ENCODE results near the gene EXPH5.

EXPH5 gene

DNA sequence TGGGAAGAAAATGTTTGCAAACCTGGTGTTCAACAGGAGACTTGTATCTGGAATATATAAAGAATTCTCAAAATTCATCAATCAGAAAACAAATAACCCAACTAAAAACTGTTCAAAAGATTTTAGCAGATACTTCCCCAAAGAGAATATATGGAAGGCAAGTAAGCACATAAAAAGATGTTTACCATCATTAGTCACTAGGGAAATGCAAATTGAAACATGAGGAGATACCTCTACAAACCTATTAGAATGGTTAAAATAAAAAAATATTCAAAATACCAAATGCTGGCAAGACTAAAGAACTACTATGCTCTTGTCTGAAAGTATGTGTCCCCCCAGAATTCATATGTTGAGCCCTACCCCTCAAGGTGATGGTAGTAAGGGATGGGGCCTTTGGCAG, 8.6 kb downstream of the EXPH5 start:
- Histone ChIP-seq H3K4me1 (ENCODE audit: insufficient read depth, low read length, poor library complexity, severe bottlenecking) (peaks cover 11% of the 10 kb centered on the region), H3F3A (ENCODE audit: low read depth) (no peaks in the 10 kb centered on the region), H3K9me2 (replicated peaks; ENCODE audit: low read depth, low read length) (no peaks in the 10 kb centered on the region), H3K4me2 (ENCODE audit: low read depth, low read length, poor library complexity, severe bottlenecking) (no peak overlapping the region), H3K9me3 (ENCODE audit: insufficient read depth, low read depth, low read length) (no peaks in the 10 kb centered on the region), H3K4me3 (ENCODE audit: low read length, poor library complexity, severe bottlenecking) (no peak overlapping the region), H4K20me1 (ENCODE audit: insufficient read depth, low read length, poor library complexity, severe bottlenecking) (no peaks in the 10 kb centered on the region), H2AFZ (ENCODE audit: low read length) (no peak overlapping the region), H3K27me3 (ENCODE audit: insufficient read depth, low read length, poor library complexity, severe bottlenecking) (no peaks in the 10 kb centered on the region), H3K79me2 (ENCODE audit: insufficient read depth, low read length) (no peaks in the 10 kb centered on the region), H3K9ac (ENCODE audit: low read depth, low read length, poor library complexity, severe bottlenecking) (no peak overlapping the region), H3K36me3 (ENCODE audit: insufficient read depth, low read length) (no peaks in the 10 kb centered on the region)
- TF ChIP-seq, protein P1, sequence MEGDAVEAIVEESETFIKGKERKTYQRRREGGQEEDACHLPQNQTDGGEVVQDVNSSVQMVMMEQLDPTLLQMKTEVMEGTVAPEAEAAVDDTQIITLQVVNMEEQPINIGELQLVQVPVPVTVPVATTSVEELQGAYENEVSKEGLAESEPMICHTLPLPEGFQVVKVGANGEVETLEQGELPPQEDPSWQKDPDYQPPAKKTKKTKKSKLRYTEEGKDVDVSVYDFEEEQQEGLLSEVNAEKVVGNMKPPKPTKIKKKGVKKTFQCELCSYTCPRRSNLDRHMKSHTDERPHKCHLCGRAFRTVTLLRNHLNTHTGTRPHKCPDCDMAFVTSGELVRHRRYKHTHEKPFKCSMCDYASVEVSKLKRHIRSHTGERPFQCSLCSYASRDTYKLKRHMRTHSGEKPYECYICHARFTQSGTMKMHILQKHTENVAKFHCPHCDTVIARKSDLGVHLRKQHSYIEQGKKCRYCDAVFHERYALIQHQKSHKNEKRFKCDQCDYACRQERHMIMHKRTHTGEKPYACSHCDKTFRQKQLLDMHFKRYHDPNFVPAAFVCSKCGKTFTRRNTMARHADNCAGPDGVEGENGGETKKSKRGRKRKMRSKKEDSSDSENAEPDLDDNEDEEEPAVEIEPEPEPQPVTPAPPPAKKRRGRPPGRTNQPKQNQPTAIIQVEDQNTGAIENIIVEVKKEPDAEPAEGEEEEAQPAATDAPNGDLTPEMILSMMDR (conservative IDR thresholded peaks at IDR 0.05; ENCODE audit: low read length) = no peak
- TF ChIP-seq EZH2phosphoT487 (IDR thresholded peaks at IDR 0.05; ENCODE audit: borderline replicate concordance) = no peak

DNA sequence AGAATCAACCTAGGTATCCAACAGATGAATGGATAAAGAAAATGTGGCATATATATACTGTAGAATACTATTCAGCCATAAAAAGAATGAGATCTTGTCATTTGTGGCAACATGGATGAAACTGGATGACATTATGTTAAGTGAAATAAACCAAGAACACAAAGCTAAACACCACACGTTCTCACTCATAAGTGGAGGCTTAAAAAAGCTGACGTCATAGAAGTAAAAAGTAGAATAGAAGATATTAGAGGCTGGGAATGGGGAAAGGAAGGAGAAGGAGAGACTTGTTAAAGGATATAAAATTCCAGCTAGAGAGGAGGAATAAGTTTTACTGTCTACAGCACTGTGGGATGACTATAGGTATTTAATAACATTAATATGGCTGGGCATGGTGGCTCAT, 12.9 kb downstream of the EXPH5 start:
- no peaks in the 10 kb centered on the region for H4K20me1 ChIP-seq (ENCODE audit: insufficient read depth, low read length, poor library complexity, severe bottlenecking)
- TF ChIP-seq, protein P1 (conservative IDR thresholded peaks at IDR 0.05; ENCODE audit: low read length) = no peak
- TF ChIP-seq EZH2phosphoT487 (IDR thresholded peaks at IDR 0.05; ENCODE audit: borderline replicate concordance) = no peak
- no peaks in the 10 kb centered on the region for H3K9me2 ChIP-seq (replicated peaks; ENCODE audit: low read depth, low read length)
- no peaks in the 10 kb centered on the region for H3F3A ChIP-seq (ENCODE audit: low read depth)
- no peaks in the 10 kb centered on the region for H3K27me3 ChIP-seq (ENCODE audit: insufficient read depth, low read length, poor library complexity, severe bottlenecking)
- no peak overlapping the region for H3K4me2 ChIP-seq (ENCODE audit: low read depth, low read length, poor library complexity, severe bottlenecking)
- no peaks in the 10 kb centered on the region for H3K9me3 ChIP-seq (ENCODE audit: insufficient read depth, low read depth, low read length)
- no peaks in the 10 kb centered on the region for H3K36me3 ChIP-seq (ENCODE audit: insufficient read depth, low read length)
- H3K79me2 ChIP-seq (ENCODE audit: insufficient read depth, low read length) = no peaks in the 10 kb centered on the region
- H3K9ac ChIP-seq (ENCODE audit: low read depth, low read length, poor library complexity, severe bottlenecking) = no peak overlapping the region
- no peaks in the 10 kb centered on the region for H3K4me1 ChIP-seq (ENCODE audit: insufficient read depth, low read length, poor library complexity, severe bottlenecking)
- H2AFZ ChIP-seq (ENCODE audit: low read length) = no peak overlapping the region
- no peak overlapping the region for H3K4me3 ChIP-seq (ENCODE audit: low read length, poor library complexity, severe bottlenecking)

DNA sequence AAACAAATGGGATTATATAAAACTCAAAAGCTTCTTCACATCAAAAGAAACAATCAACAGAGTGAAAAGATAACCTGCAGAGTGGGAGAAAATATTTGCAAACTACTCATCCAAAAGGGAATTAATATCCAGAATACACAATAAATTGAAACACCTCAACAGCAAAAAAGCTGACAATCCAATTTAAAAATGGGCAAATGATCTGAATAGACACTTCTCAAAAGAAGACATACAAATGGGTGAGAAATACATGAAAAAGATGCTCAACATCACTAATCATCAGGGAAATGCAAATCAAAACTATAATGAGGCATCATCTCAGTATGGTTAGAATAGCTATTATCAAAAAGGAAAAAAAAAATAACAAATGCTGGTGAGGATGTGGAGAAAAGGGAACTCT, 13.5 kb downstream of the EXPH5 start:
- Histone ChIP-seq H2AFZ (ENCODE audit: low read length) (no peak overlapping the region), H3K79me2 (ENCODE audit: insufficient read depth, low read length) (no peaks in the 10 kb centered on the region), H3K9me2 (replicated peaks; ENCODE audit: low read depth, low read length) (no peaks in the 10 kb centered on the region), H3K4me1 (ENCODE audit: insufficient read depth, low read length, poor library complexity, severe bottlenecking) (no peaks in the 10 kb centered on the region), H3K9ac (ENCODE audit: low read depth, low read length, poor library complexity, severe bottlenecking) (no peak overlapping the region), H3K4me3 (ENCODE audit: low read length, poor library complexity, severe bottlenecking) (no peak overlapping the region), H3K4me2 (ENCODE audit: low read depth, low read length, poor library complexity, severe bottlenecking) (no peak overlapping the region), H3K9me3 (ENCODE audit: insufficient read depth, low read depth, low read length) (no peaks in the 10 kb centered on the region), H3K36me3 (ENCODE audit: insufficient read depth, low read length) (no peaks in the 10 kb centered on the region), H3F3A (ENCODE audit: low read depth) (no peaks in the 10 kb centered on the region), H3K27me3 (ENCODE audit: insufficient read depth, low read length, poor library complexity, severe bottlenecking) (no peaks in the 10 kb centered on the region), H4K20me1 (ENCODE audit: insufficient read depth, low read length, poor library complexity, severe bottlenecking) (no peaks in the 10 kb centered on the region)
- TF ChIP-seq, protein P1 (conservative IDR thresholded peaks at IDR 0.05; ENCODE audit: low read length) = no peak
- no peak for TF ChIP-seq EZH2phosphoT487 (IDR thresholded peaks at IDR 0.05; ENCODE audit: borderline replicate concordance)
